OCI-LY3 (cell line): ENCODE measurements around the gene INPP5A.

ENCODE experiments used
- H2AFZ ChIP-seq: fragments of 200-600, 300-600 bp; shearing (Covaris generic); 2 replicates; pipeline ENCODE4 v1.6.0; 2014; ENCODE audit warnings: antibody characterized with exemption, low read depth, low read length
- H3K27ac ChIP-seq: fragments of 200-600, 300-600 bp; sonication (generic); 2 replicates; pipeline ENCODE4 v1.5.1; 2014; ENCODE audit warnings: mild to moderate bottlenecking, low read length, moderate library complexity, mixed read lengths
- H3K27me3 ChIP-seq: fragments of 200-600, 300-600 bp; sonication (generic); 2 replicates; pipeline ENCODE4 v1.6.1; 2014; ENCODE audit warnings: low read depth, low read length, mixed read lengths
- H3K36me3 ChIP-seq: fragments of 200-600, 300-600 bp; sonication (generic); replicated peaks from 2 replicates; pipeline ENCODE3; 2014; ENCODE audit warnings: low read depth, low read length, mixed read lengths
- H3K4me1 ChIP-seq: fragments of 300-600, 200-600 bp; sonication (generic); 2 replicates; pipeline ENCODE4 v1.6.1; 2014; ENCODE audit warnings: low read length, mixed read lengths
- H3K4me2 ChIP-seq: fragments of 200-600, 300-600 bp; sonication (generic); 2 replicates; pipeline ENCODE4 v1.6.1; 2014; ENCODE audit warnings: low read length, mixed read lengths
- H3K4me3 ChIP-seq: fragments of 300-600, 200-600 bp; sonication (generic); 2 replicates; pipeline ENCODE4 v1.5.1; 2014; ENCODE audit warnings: antibody characterized with exemption, mild to moderate bottlenecking, low read length, moderate library complexity
- H3K79me2 ChIP-seq: fragments of 300-600, 200-600 bp; shearing (Covaris generic); 2 replicates; pipeline ENCODE4 v1.6.1; 2014; ENCODE audit warnings: mild to moderate bottlenecking, low read length, mixed read lengths
- H3K9ac ChIP-seq: fragments of 300-600, 200-600 bp; shearing (Covaris generic); 2 replicates; pipeline ENCODE4 v1.6.0; 2014; ENCODE audit warnings: mild to moderate bottlenecking, low read length, moderate library complexity
- H3K9me3 ChIP-seq: fragments of 200-600, 300-600 bp; shearing (Covaris generic); 2 replicates; pipeline ENCODE4 v1.6.1; 2014; ENCODE audit warnings: low read length, mixed read lengths; ENCODE audit not compliant: insufficient read depth
- H4K20me1 ChIP-seq: fragments of 200-600, 300-600 bp; sonication (generic); 2 replicates; pipeline ENCODE4 v1.6.1; 2016; ENCODE audit warnings: low read length, mixed read lengths; ENCODE audit not compliant: insufficient read depth
- CTCF ChIP-seq: fragments of 200-600, 300-600 bp; sonication (generic); IDR thresholded peaks from 2 replicates; pipeline ENCODE4 v1.5.1; 2014; ENCODE audit warnings: antibody characterized with exemption, low read length, low read depth
- EZH2phosphoT487 ChIP-seq: fragments of 200-600 bp; shearing (Covaris generic); IDR thresholded peaks from 2 replicates; pipeline ENCODE4 v1.6.1; 2018; ENCODE audit warnings: antibody characterized with exemption, mixed run types, low read depth

INPP5A gene

GRCh38 chr10:132657127-132657706 lies 119.6 kb downstream of the INPP5A start:
- no peaks in the 10 kb centered on the region for H3K9me3 ChIP-seq
- H3K27ac ChIP-seq = no peak overlapping the region
- H3K36me3 ChIP-seq = no peaks in the 10 kb centered on the region
- H2AFZ ChIP-seq = no peak overlapping the region
- H4K20me1 ChIP-seq = no peaks in the 10 kb centered on the region
- H3K4me1 ChIP-seq = no peaks in the 10 kb centered on the region
- no peak overlapping the region for H3K4me3 ChIP-seq
- no peak overlapping the region for H3K4me2 ChIP-seq
- H3K9ac ChIP-seq = no peak overlapping the region
- TF ChIP-seq EZH2phosphoT487 (no peak), CTCF (no peak)
- H3K27me3 ChIP-seq = no peaks in the 10 kb centered on the region
- H3K79me2 ChIP-seq = no peaks in the 10 kb centered on the region

- TF ChIP-seq CTCF = no peak
- TF ChIP-seq EZH2phosphoT487 = no peak
- Histone ChIP-seq H3K4me1 (no peaks in the 10 kb centered on the region), H3K27ac (no peak overlapping the region), H3K27me3 (no peaks in the 10 kb centered on the region), H4K20me1 (no peaks in the 10 kb centered on the region), H3K79me2 (no peaks in the 10 kb centered on the region), H3K36me3 (no peaks in the 10 kb centered on the region), H2AFZ (no peak overlapping the region), H3K4me3 (no peak overlapping the region), H3K4me2 (no peak overlapping the region), H3K9ac (no peak overlapping the region), H3K9me3 (no peaks in the 10 kb centered on the region)
Observed at GRCh38 chr10:132657748-132658147, 120.2 kb downstream of the INPP5A start.

- Histone ChIP-seq H3K9me3 (no peaks in the 10 kb centered on the region), H3K9ac (no peak overlapping the region), H3K4me3 (no peak overlapping the region), H3K36me3 (no peaks in the 10 kb centered on the region), H3K27ac (no peak overlapping the region), H2AFZ (no peak overlapping the region), H4K20me1 (no peaks in the 10 kb centered on the region), H3K27me3 (no peaks in the 10 kb centered on the region), H3K4me2 (no peak overlapping the region), H3K79me2 (no peaks in the 10 kb centered on the region), H3K4me1 (no peaks in the 10 kb centered on the region)
- TF ChIP-seq CTCF (no peak), EZH2phosphoT487 (no peak)
Observed at GRCh38 chr10:132658546-132659205, 121.1 kb downstream of the INPP5A start.

- Histone ChIP-seq H3K4me1 (no peaks in the 10 kb centered on the region), H3K9me3 (no peaks in the 10 kb centered on the region), H3K27ac (no peak overlapping the region), H3K27me3 (no peaks in the 10 kb centered on the region), H3K4me2 (no peak overlapping the region), H3K9ac (no peak overlapping the region), H3K36me3 (no peaks in the 10 kb centered on the region), H2AFZ (no peak overlapping the region), H3K4me3 (no peak overlapping the region), H4K20me1 (no peaks in the 10 kb centered on the region), H3K79me2 (no peaks in the 10 kb centered on the region)
- TF ChIP-seq CTCF = no peak
- no peak for TF ChIP-seq EZH2phosphoT487
Observed at GRCh38 chr10:132659206-132660091, 121.9 kb downstream of the INPP5A start.
